ENCODE measurements around the gene CEACAM7.

- TF ChIP-seq STAT6 (CRISPR knock-in tag; IDR thresholded peaks at IDR 0.05; ENCODE audit: borderline replicate concordance) = no peak
- TF ChIP-seq GPN1 (CRISPR knock-in tag; IDR thresholded peaks at IDR 0.05; ENCODE audit: borderline replicate concordance) = no peak
- no peak for TF ChIP-seq ZNF207 (IDR thresholded peaks at IDR 0.05; ENCODE audit: borderline replicate concordance)
- no peak for TF ChIP-seq MED8 (CRISPR knock-in tag; IDR thresholded peaks at IDR 0.05; ENCODE audit: insufficient replicate concordance)
- TF ChIP-seq ZKSCAN1 (IDR thresholded peaks at IDR 0.05; ENCODE audit: low read length) = no peak
- no peak for TF ChIP-seq ZNF607 (CRISPR knock-in tag; IDR thresholded peaks at IDR 0.05; ENCODE audit: borderline replicate concordance)
- no peak for TF ChIP-seq RCOR2 (CRISPR knock-in tag; IDR thresholded peaks at IDR 0.05)
Observed at GRCh38 chr19:41671486-41671885, 16.6 kb downstream of the CEACAM7 start.

Measured in HepG2 (cell line).